ENCODE measurements around the gene SGIP1. TPM values are rescaled to one million over a fixed set of nuclear protein-coding genes. Genes with fewer than 3 reads are reported as not detected.
"Not testable (repeated sequence)": the region's sequence is repeated elsewhere in the genome, so short reads cannot be mapped to it uniquely, and the experiment has no call there.

The SGIP1 gene
- total RNA-seq, 1 experiment from 2014 or later, result not detected

- H3K9me3 ChIP-seq, result no peaks in the 10 kb centered on the region
- no peak for DNase-seq
- no peaks in the 10 kb centered on the region for H3K27me3 ChIP-seq
- no peaks in the 10 kb centered on the region for H3K36me3 ChIP-seq
- H3K4me3 ChIP-seq, result no peak overlapping the region
These were observed 239.3 kb downstream of the SGIP1 start for GRCh38 chr1:66773227-66773626.

GRCh38 chr1:66774438-66774837, 240.5 kb downstream of the SGIP1 start:
- H3K27me3 ChIP-seq, result no peaks in the 10 kb centered on the region
- H3K36me3 ChIP-seq, result no peaks in the 10 kb centered on the region
- DNase-seq, result no peak
- H3K4me3 ChIP-seq, result no peak overlapping the region
- H3K9me3 ChIP-seq, result no peaks in the 10 kb centered on the region

GRCh38 chr1:66775646-66776045, 241.7 kb downstream of the SGIP1 start:
- no peak for DNase-seq
- no peaks in the 10 kb centered on the region for H3K36me3 ChIP-seq
- H3K9me3 ChIP-seq, result no peaks in the 10 kb centered on the region
- H3K27me3 ChIP-seq, result no peaks in the 10 kb centered on the region
- no peak overlapping the region for H3K4me3 ChIP-seq

- peak overlapping the region; percentile 45 for H3K4me3 ChIP-seq
- no peak for DNase-seq
- no peaks in the 10 kb centered on the region for H3K36me3 ChIP-seq
- no peaks in the 10 kb centered on the region for H3K9me3 ChIP-seq
- H3K27me3 ChIP-seq, result no peaks in the 10 kb centered on the region
These were observed 243.9 kb downstream of the SGIP1 start for GRCh38 chr1:66777831-66778230.

- Histone ChIP-seq H3K27me3 (no peaks in the 10 kb centered on the region), H3K36me3 (no peaks in the 10 kb centered on the region), H3K9me3 (no peaks in the 10 kb centered on the region), H3K4me3 (peak overlapping the region; percentile 45)
- no peak for DNase-seq
These were observed 244.3 kb downstream of the SGIP1 start for GRCh38 chr1:66778266-66778665.

GRCh38 chr1:66778969-66779368, 245.0 kb downstream of the SGIP1 start:
- H3K27me3 ChIP-seq, result no peaks in the 10 kb centered on the region
- DNase-seq, result no peak
- H3K4me3 ChIP-seq, result peak overlapping the region; percentile 45
- H3K36me3 ChIP-seq, result no peaks in the 10 kb centered on the region
- no peaks in the 10 kb centered on the region for H3K9me3 ChIP-seq

- no peaks in the 10 kb centered on the region for H3K36me3 ChIP-seq
- DNase-seq, result no peak
- no peak overlapping the region for H3K4me3 ChIP-seq
- H3K27me3 ChIP-seq, result no peaks in the 10 kb centered on the region
- no peaks in the 10 kb centered on the region for H3K9me3 ChIP-seq
These were observed 245.6 kb downstream of the SGIP1 start for GRCh38 chr1:66779475-66780078.

- H3K27me3 ChIP-seq, DNase-seq, H3K36me3 ChIP-seq, H3K9me3 ChIP-seq, H3K4me3 ChIP-seq: not testable (repeated sequence)
These were observed 251.8 kb downstream of the SGIP1 start for GRCh38 chr1:66785800-66786199.

GRCh38 chr1:66787641-66788040, 253.7 kb downstream of the SGIP1 start:
- no peak overlapping the region for H3K4me3 ChIP-seq
- H3K9me3 ChIP-seq, result no peaks in the 10 kb centered on the region
- H3K36me3 ChIP-seq, result no peaks in the 10 kb centered on the region
- H3K27me3 ChIP-seq, result no peaks in the 10 kb centered on the region
- no peak for DNase-seq

GRCh38 chr1:66788231-66788939, 254.4 kb downstream of the SGIP1 start:
- Histone ChIP-seq H3K27me3 (no peaks in the 10 kb centered on the region), H3K9me3 (no peaks in the 10 kb centered on the region), H3K36me3 (no peaks in the 10 kb centered on the region), H3K4me3 (no peak overlapping the region)
- DNase-seq, result no peak

- H3K9me3 ChIP-seq, result no peaks in the 10 kb centered on the region
- H3K36me3 ChIP-seq, result no peaks in the 10 kb centered on the region
- H3K4me3 ChIP-seq, result no peak overlapping the region
- no peak for DNase-seq
- H3K27me3 ChIP-seq, result no peaks in the 10 kb centered on the region
These were observed 258.0 kb downstream of the SGIP1 start for GRCh38 chr1:66791621-66792610.

- H3K9me3 ChIP-seq, H3K36me3 ChIP-seq, H3K4me3 ChIP-seq, H3K27me3 ChIP-seq, DNase-seq: not testable (repeated sequence)
These were observed 261.9 kb downstream of the SGIP1 start for GRCh38 chr1:66795839-66796238.

Other genes with a start within 250 kb of the SGIP1 start
- not detected in 2 replicates for gene DYNLT5, start 218.3 kb downstream of the SGIP1 start, total RNA-seq (2014; rRNA removed; shearing (Covaris generic); ENCODE audit: low replicate concordance)